K562 (cell line): ENCODE measurements around the gene PDRG1. TPM values are rescaled to one million over a fixed set of nuclear protein-coding genes. Genes with fewer than 3 reads are reported as not detected.
A peak's percentile ranks its signal among the peaks of the same experiment; 100 is the strongest.

Experiments used
- FIP1L1 ChIP-seq: fragments of 200-400 bp; formaldehyde crosslinking; IDR thresholded peaks from 2 replicates; pipeline ENCODE4 v1.6.1; 2018; ENCODE audit warnings: mild to moderate bottlenecking, low read depth, low read length; ENCODE audit not compliant: poor library complexity, severe bottlenecking
- GATA2 ChIP-seq: sonication (generic); formaldehyde crosslinking; IDR thresholded peaks from 2 replicates; pipeline ENCODE4 v1.4.0; 2020; ENCODE audit warnings: mild to moderate bottlenecking, missing genetic modification reagents
- KDM4B ChIP-seq, 2 experiments: fragments of 450-650 bp in 1 of 2; sonication (generic) in 1 of 2; IDR thresholded peaks; 2 replicates each; pipeline ENCODE4 v1.6.1; 2016 to 2017; ENCODE audit warnings: borderline replicate concordance in 2 of 2, antibody characterized with exemption in 1 of 2, low read depth in 1 of 2, mild to moderate bottlenecking in 1 of 2
- RCOR1 ChIP-seq, 2 experiments: IDR thresholded peaks; 2 replicates each; pipeline ENCODE4 v1.6.1; 2012; ENCODE audit warnings: low read depth in 2 of 2, low read length in 2 of 2, borderline replicate concordance in 1 of 2, improper control_type of control experiment in 1 of 2
- TEAD1 ChIP-seq, 2 experiments: fragments of 450-650 bp in 1 of 2; sonication (generic) in 1 of 2; formaldehyde crosslinking; IDR thresholded peaks; 2 replicates each; pipeline versions ENCODE4 v1.4.0 to v1.8.0; 2020 to 2022; ENCODE audit warnings: mild to moderate bottlenecking in 2 of 2, missing genetic modification reagents in 1 of 2
- TEAD4 ChIP-seq, 2 experiments: sonication (generic) in 1 of 2; formaldehyde crosslinking in 1 of 2; IDR thresholded peaks; 2 replicates each; pipeline versions ENCODE4 v1.6.1 to v1.8.0; 2012 to 2022; ENCODE audit warnings: borderline replicate concordance in 1 of 2, inconsistent platforms in 1 of 2, low read length in 1 of 2, mild to moderate bottlenecking in 1 of 2, missing genetic modification reagents in 1 of 2
- ZNF316 ChIP-seq: fragments of 450-650 bp; IDR thresholded peaks from 2 replicates; pipeline ENCODE4 v1.6.1; 2016
- ZNF780A ChIP-seq: fragments of 250-450 bp; sonication (Bioruptor Pico); IDR thresholded peaks from 2 replicates; pipeline ENCODE4 v1.5.0; 2021; ENCODE audit warnings: mild to moderate bottlenecking
- polyA plus RNA-seq, 8 experiments: library from polyadenylated mRNA; depleted of rRNA in 4 of 8; stranded (reverse) in 5 of 8; unstranded in 3 of 8; fragments of >200 nt; fragmentation: Nextera tagmentation in 2 of 8; fragmentation: Illumina TruSeq in 1 of 8; extraction: Ambion mirVana in 2 of 8; extraction: Trizol in 1 of 8; gene quantifications; 2 replicates each; pipeline versions ENCODE4 v1.2.1 to v1.2.3, GENCODE V29; 2011 to 2014; ENCODE audit warnings: inconsistent platforms in 1 of 8, missing spikeins in 1 of 8
- total RNA-seq, 7 experiments: library from RNA; depleted of rRNA in 6 of 7; stranded (reverse); fragments of >200 nt in 6 of 7; fragmentation: Illumina TruSeq in 2 of 7; extraction: Trizol in 2 of 7; gene quantifications; 2 replicates each; pipeline versions ENCODE4 v1.2.1 to v1.2.3, GENCODE V29; 2011 to 2021; ENCODE audit warnings: low replicate concordance in 1 of 7
- TF ChIP-seq, protein P1 (sequence below), 2 experiments: fragments of 150-350 bp in 1 of 2; IDR thresholded peaks; 2 replicates each; pipeline ENCODE4 v1.6.1; 2012 to 2016; ENCODE audit warnings: low read depth in 2 of 2, low read length in 2 of 2, mild to moderate bottlenecking in 1 of 2, moderate library complexity in 1 of 2
- TF ChIP-seq, protein P2 (sequence below): sonication (generic); formaldehyde crosslinking; IDR thresholded peaks from 2 replicates; pipeline ENCODE4 v1.8.0; 2022; ENCODE audit warnings: mild to moderate bottlenecking, missing genetic modification reagents
- TF ChIP-seq, protein P3 (sequence below): fragments of 200-800 bp; sonication (Bioruptor generic); IDR thresholded peaks from 2 replicates; pipeline ENCODE4 v1.6.1; 2017; ENCODE audit warnings: missing genetic modification characterization, missing compliant biosample characterization

PDRG1 gene
- total and polyA plus RNA-seq, 9 of the 15 experiments (the other 6 are each of a cell fraction or from before 2014, with no cell fraction given): 12.6 to 58.6 (median 26.1) TPM

DNA sequence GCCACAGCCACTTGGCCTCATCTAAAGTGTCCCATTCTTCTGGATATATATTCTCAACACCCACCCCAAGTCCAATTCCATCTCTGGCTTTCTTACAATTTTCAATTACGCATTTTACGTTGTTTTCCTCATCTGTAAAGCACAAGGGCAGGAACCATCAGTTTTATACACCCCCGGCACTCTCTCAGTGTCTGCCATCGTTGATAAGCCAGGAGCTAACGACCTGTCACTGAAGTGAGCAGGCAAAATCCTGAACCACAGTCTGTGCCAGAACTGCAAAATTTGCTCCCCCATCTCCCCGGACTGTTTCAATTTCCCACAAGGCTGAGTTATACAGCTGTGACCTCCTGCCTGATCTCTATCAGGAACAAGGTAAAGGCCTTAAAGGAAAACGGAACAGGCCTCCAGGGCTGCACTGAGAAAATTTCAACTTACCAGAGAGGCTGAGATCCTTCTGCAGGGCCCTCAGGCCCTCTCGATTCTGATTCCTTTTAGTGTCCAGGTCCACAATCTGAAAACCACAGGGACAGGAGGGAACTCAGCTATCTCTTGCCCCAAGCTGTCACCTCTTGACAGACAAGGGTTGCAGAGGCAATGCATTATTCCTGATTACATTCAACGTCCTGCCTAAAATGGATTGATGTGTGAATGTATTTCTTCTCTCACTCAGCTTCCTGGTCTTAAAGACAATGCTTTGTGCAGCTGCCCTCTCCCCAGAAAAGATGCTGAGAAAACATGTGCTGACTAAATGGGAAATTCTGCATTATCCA, 1.8 kb downstream of the PDRG1 start (continued):
- TF ChIP-seq, protein P1, sequence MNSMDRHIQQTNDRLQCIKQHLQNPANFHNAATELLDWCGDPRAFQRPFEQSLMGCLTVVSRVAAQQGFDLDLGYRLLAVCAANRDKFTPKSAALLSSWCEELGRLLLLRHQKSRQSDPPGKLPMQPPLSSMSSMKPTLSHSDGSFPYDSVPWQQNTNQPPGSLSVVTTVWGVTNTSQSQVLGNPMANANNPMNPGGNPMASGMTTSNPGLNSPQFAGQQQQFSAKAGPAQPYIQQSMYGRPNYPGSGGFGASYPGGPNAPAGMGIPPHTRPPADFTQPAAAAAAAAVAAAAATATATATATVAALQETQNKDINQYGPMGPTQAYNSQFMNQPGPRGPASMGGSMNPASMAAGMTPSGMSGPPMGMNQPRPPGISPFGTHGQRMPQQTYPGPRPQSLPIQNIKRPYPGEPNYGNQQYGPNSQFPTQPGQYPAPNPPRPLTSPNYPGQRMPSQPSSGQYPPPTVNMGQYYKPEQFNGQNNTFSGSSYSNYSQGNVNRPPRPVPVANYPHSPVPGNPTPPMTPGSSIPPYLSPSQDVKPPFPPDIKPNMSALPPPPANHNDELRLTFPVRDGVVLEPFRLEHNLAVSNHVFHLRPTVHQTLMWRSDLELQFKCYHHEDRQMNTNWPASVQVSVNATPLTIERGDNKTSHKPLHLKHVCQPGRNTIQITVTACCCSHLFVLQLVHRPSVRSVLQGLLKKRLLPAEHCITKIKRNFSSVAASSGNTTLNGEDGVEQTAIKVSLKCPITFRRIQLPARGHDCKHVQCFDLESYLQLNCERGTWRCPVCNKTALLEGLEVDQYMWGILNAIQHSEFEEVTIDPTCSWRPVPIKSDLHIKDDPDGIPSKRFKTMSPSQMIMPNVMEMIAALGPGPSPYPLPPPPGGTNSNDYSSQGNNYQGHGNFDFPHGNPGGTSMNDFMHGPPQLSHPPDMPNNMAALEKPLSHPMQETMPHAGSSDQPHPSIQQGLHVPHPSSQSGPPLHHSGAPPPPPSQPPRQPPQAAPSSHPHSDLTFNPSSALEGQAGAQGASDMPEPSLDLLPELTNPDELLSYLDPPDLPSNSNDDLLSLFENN (IDR thresholded peaks at IDR 0.05; ENCODE audit: low read depth in 2 of 2, low read length in 2 of 2): peak in 1 of 2 experiments; percentile 92; a peak in 2 of 4 replicates
- TF ChIP-seq RCOR1 (IDR thresholded peaks at IDR 0.05; ENCODE audit: borderline replicate concordance in 1 of 2, low read depth in 2 of 2, low read length in 2 of 2) (peak; percentile 91 to 95), FIP1L1 (no peak), GATA2 (peak; percentile 96), ZNF780A (no peak), TEAD1 (CRISPR knock-in tag; IDR thresholded peaks at IDR 0.05) (peak in 1 of 2 experiments; percentile 31; a peak in 1 of 4 replicates), KDM4B (IDR thresholded peaks at IDR 0.05; ENCODE audit: borderline replicate concordance in 2 of 2, low read depth in 1 of 2) (no peak), TEAD4 (IDR thresholded peaks at IDR 0.05; ENCODE audit: low read length) (peak; percentile 94), TEAD4 (CRISPR knock-in tag; IDR thresholded peaks at IDR 0.05; ENCODE audit: borderline replicate concordance) (no peak), ZNF316 (0 out of 2 replicates have a peak, but pooled peaks have one; percentile 4)
- TF ChIP-seq, protein P2, sequence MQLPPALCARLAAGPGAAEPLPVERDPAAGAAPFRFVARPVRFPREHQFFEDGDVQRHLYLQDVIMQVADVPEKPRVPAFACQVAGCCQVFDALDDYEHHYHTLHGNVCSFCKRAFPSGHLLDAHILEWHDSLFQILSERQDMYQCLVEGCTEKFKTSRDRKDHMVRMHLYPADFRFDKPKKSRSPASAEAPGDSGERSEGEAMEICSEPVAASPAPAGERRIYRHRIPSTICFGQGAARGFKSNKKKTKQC (CRISPR knock-in tag): no peak
- TF ChIP-seq, protein P3, sequence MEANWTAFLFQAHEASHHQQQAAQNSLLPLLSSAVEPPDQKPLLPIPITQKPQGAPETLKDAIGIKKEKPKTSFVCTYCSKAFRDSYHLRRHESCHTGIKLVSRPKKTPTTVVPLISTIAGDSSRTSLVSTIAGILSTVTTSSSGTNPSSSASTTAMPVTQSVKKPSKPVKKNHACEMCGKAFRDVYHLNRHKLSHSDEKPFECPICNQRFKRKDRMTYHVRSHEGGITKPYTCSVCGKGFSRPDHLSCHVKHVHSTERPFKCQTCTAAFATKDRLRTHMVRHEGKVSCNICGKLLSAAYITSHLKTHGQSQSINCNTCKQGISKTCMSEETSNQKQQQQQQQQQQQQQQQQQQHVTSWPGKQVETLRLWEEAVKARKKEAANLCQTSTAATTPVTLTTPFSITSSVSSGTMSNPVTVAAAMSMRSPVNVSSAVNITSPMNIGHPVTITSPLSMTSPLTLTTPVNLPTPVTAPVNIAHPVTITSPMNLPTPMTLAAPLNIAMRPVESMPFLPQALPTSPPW (CRISPR knock-in tag): 0 out of 2 replicates have a peak, but pooled peaks have one; percentile 9
